Activated T-cell treated with anti-CD3 and anti-CD28 coated beads, Interleukin-2, amount 50 U/mL, for 1 hour (primary cell): Measurements from ENCODE around the gene PXMP2.
"Not testable (repeated sequence)": the region's sequence is repeated elsewhere in the genome, so short reads cannot be mapped to it uniquely, and the experiment has no call there.

Experiments
- DNase-seq: peaks from one replicate; pipeline ENCODE4 v3.0.0-alpha.2; 2020

PXMP2 gene

GRCh38 chr12:132724506-132725241 lies 37.3 kb downstream of the PXMP2 start:
- DNase-seq = no peak

DNA sequence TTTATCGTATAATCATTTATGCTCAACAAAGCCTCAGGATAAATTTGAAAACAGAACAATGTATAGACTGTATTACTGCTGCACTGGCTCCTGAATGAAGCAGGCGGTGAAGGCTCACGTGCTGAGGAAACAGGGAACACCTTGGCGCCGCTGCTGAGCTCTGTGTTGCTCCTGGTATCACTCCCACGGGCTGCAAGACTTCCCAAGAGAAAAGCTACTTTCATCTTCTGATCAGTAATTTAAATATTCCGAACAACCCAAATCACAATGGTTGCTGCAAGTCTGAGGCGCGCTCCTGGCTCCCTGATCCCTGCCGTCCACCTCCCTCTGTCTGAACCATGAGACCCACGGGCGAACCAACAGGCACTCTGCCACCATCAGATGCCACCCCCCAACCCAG lies 39.0 kb downstream of the PXMP2 start:
- DNase-seq = no peak

DNA sequence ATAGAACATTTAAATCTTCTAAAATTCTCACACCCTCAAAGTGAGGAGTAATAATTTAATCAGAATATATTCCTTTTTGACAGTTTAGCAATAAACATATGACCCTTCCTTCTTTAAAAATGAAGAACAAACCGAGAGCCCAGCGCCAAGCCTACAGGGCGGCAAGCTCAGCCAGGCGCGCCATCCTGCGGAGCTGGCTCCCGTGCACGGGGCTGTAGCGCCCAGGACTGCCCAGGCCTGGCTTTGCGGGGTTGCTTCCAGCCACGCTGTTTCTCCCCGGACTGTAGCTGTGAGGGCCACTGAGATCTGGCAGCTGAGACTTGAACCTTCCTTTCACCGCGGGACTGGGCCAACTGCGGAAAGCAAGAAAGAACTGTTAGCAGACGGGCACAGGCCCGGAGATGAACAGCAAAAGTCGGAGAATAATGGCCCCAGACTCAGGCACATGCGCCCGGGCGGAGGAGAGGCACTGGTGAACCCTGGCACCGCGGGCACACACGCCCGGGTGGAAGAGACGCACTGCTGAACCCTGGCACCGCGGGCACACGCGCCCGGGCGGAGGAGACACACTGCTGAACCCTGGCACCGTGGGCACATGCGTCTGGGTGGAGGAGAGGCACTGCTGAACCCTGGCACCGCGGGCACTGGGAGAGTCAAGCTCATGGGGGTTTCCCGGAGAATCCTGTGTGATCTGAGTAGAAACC lies 39.9 kb downstream of the PXMP2 start:
- DNase-seq = no peak

DNA sequence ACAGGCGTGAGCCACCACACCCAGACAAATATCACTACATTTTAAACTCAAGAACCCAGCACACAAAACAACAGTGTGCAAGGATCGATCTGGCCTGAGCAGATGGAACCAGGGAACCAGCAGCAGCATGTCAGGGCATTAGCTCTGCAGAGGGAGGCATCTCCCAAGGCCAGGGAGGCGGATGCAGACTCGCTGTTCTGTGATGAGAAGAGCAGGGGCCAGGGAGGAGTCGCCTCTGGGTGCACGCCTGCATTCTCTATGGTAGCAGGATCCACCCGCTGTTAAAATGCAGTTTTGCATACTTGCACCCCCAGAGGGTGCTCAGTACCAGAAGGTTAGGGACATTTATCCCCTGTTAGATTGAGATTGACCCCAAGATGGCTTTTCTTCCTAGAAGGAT lies 41.1 kb downstream of the PXMP2 start:
- no peak for DNase-seq

- DNase-seq = no peak
These were observed 42.3 kb downstream of the PXMP2 start for GRCh38 chr12:132729541-132730320.

DNA sequence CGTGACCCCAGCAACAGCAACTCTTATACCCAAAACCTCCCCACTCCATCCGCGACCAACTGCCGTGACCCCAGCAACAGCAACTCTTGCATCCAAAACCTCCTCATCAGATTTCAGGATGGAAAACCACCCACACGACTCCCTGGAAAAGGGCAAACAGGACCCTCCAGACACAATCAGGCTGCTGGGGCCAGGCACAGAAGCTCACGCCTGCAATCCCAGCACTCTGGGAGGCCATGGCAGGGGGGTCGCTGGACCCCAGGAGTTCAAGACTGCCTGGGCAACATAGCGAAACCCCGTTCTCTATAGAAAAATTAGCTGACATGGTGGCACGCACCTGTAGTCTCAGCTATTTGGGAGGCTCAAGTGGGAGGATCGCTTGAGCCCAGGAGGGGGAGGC lies 43.0 kb downstream of the PXMP2 start:
- no peak for DNase-seq

DNA sequence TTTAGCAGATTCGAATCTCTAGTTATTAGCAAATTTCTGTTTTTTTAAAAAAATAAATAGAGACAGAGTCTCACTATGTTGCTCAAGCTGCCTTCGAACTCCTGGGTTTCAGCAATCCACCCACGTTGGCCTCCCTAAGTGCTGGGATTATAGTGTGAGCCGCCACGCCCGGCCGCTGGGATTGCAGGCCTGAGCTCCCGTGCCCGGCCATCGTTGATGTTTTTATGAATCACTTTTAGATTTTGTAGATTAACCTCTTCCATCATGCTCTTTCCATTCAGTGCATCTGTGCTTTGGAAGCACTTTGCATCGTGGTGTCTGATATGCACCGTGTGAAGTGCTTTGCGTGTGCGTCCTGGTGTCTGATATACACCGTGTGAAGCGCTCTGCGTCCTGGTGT lies 44.2 kb downstream of the PXMP2 start:
- DNase-seq = no peak

DNA sequence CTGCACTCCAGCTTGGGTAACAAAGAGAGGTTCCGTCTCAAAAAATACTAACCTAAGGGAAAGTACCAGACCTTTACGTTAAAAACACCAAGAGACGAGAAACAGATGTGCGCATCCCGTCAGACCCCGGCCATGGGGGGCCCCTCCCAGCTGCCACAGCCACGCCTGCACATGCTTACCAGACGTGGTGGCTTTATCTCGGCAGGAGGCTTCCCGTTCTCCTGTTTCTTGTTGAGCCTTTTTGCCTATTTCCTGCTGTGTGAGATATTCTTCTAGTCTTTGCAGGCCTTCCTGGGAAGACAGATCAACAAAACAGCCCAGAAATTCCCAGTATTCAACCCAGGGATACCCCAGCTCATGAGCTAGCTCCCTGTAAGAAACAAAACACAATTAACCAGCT lies 46.8 kb downstream of the PXMP2 start:
- DNase-seq = no peak

DNA sequence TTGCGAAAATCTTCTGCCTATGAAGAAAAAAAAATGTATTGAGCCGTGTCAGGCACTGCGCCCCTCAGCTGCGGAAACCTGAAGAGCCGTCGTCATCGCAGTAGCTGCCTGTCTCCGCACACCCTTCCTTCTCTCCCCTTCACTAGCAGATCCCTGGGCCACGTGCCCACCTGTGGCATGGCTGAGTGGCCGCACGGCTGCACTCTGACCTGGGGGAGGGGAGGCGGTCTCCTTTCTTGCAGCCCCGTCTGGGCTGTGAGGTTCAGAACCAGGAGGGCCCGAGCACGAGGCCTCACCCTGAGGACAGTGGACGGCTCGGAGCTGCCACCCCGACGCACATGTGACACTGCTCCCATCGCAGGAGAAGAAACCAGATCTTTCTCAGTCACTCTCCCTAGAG lies 48.1 kb downstream of the PXMP2 start:
- DNase-seq = no peak

GRCh38 chr12:132736378-132736777 lies 49.0 kb downstream of the PXMP2 start:
- DNase-seq = no peak

- DNase-seq = no peak
These were observed 49.5 kb downstream of the PXMP2 start for GRCh38 chr12:132736913-132737312.

DNA sequence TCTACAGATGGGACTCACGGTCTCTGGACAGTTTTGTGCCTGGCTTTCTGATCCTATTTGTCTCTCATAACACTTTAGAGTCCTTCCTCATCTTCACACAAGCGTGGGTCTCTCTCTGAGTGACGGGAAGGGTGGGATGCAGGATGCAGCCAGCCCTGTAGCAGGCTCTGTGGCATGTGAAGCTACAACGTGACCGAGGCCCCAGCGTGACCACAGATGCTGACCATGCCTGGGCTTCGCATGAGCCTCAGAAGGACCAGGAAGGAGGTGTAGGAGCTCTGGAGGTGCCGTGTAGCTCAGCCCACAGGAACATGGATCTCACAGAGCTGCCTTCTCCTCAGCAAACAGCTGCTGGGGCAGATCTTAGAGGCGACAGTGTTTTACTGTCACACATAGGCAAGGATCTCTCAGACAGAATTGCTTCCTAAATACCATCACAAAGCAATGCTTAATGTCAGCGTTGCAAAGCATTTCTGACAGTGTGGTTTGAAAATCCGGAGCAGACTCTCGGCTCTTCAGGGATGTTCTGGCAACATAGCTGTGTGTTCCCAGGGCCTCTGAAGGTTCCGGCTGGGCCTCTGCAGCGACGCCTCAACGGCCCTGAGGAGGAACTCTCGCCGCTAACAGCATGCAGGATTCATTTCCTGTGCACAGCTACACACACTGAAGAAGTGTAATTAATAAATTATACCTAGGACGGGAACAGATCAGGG lies 52.4 kb downstream of the PXMP2 start:
- no peak for DNase-seq

DNA sequence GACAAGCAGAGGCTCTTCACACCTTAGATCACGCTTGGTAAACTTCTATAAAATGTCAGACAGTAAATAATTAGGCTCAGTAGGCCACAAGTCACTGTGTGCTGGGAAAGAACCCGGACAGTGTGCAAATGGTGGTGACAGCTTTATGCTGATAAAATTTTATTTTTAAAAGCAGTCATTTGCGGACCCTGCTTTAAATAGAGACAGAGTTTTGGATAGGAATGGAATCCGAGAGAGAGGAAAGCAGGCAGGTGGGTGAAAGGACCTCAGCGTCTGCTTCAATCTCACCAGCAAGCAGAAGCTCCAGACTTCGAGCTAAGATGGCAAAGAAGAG lies 52.9 kb downstream of the PXMP2 start:
- DNase-seq = no peak

- no peak for DNase-seq
These were observed 53.3 kb downstream of the PXMP2 start for GRCh38 chr12:132740652-132741051.

- DNase-seq = no peak
These were observed 54.2 kb downstream of the PXMP2 start for GRCh38 chr12:132741620-132742019.

- DNase-seq = no peak
These were observed 56.4 kb downstream of the PXMP2 start for GRCh38 chr12:132743831-132744230.

GRCh38 chr12:132746613-132747012 lies 59.2 kb downstream of the PXMP2 start:
- no peak for DNase-seq

- no peak for DNase-seq
These were observed 60.0 kb downstream of the PXMP2 start for GRCh38 chr12:132747395-132747794.

DNA sequence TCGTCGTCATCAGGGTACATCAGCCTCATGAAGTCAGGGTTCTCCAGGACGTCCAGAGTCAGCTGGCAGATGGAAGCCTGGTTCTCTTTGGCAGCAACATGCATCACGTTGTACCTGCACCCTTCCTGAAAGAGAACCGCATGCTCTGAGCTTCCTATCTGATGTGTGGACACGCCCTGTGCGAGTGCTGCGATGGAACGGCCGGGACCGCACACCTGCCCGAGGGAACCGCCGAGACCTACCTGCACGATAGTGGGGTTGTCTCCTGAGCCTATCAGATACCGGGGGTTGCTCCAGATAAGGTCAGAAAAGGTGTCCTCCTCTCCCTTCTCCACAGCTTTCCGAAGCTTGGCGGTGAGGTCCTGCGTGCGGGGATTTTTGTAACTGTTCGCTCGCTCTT lies 60.5 kb downstream of the PXMP2 start:
- DNase-seq = no peak

GRCh38 chr12:132748319-132748718 lies 60.9 kb downstream of the PXMP2 start:
- DNase-seq = no peak

DNA sequence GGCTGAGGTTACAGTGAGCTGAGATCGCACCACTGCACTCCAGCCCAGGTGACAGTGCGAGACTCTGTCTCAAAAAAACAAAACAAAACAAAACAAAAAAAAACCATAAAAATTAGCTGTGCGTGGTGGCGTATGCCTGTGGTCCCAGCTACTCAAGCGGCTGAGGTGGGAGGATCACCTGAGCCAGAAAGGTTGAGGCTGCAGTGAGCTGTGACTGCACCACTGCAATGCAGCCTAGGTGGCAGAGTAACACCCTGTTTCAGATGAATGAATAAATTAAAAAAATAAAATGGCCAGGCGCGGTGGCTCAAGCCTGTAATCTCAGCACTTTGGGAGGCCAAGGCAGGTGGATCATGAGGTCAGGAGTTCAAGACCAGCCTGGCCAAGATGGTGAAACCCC lies 66.3 kb downstream of the PXMP2 start:
- DNase-seq = not testable (repeated sequence)

DNA sequence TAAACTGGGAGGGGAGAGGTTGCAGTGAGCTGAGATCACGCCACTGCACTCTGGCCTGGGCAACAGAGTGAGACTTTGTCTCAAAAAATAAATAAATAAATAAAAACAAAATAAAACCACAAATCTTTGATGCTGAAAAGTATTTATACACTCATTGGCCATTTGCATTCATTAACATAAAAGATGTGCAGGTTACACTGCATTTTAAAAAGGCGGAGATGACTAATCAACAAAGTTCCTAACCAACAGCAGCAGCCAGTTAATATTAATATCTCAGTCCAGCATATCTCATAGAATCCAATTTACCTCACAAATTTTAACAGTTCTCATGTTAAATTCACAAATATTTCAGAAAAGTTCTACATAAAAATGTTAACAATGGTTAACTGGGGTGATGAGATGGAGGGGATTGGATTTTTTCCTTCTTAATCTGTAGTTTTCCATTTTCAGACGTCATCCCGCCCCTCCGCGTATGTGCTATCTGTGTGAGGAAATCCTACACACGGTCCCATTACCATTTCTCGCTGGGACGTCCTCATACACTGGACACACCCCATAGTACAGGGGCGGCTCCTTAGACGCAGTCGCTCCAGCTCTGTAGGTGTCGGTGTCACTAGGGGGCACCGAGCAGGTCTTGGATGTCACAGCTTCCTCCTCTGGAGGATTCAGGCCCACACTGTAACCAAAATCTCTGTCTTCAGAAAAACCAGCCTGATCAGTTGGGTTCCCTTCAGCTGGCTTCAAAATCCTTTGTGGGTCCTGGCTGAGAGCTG lies 67.0 kb downstream of the PXMP2 start:
- DNase-seq = no peak
